IPS-15b (cell line): ENCODE results near the gene HSPA8.
"Not testable (repeated sequence)": the region's sequence is repeated elsewhere in the genome, so short reads cannot be mapped to it uniquely, and the experiment has no call there.

Experiments
- H3K27me3 ChIP-seq: one replicate; pipeline ENCODE4 v1.6.1; 2013; ENCODE audit warnings: low read length; ENCODE audit not compliant: control insufficient read depth, insufficient read depth
- H3K36me3 ChIP-seq: one replicate; pipeline ENCODE4 v1.6.1; 2013; ENCODE audit warnings: low read length; ENCODE audit not compliant: control insufficient read depth, insufficient read depth
- H3K4me1 ChIP-seq: one replicate; pipeline ENCODE4 v1.6.1; 2013; ENCODE audit warnings: mild to moderate bottlenecking, low read length; ENCODE audit not compliant: control insufficient read depth, insufficient read depth
- H3K4me3 ChIP-seq: one replicate; pipeline ENCODE4 v1.5.1; 2013; ENCODE audit warnings: low read depth, low read length
- H3K9ac ChIP-seq: one replicate; pipeline ENCODE4 v1.6.1; 2013; ENCODE audit warnings: low read depth, mild to moderate bottlenecking, low read length
- H3K9me3 ChIP-seq: one replicate; pipeline ENCODE4 v1.6.1; 2013; ENCODE audit warnings: mild to moderate bottlenecking, low read length; ENCODE audit not compliant: control insufficient read depth, insufficient read depth

The HSPA8 gene

DNA sequence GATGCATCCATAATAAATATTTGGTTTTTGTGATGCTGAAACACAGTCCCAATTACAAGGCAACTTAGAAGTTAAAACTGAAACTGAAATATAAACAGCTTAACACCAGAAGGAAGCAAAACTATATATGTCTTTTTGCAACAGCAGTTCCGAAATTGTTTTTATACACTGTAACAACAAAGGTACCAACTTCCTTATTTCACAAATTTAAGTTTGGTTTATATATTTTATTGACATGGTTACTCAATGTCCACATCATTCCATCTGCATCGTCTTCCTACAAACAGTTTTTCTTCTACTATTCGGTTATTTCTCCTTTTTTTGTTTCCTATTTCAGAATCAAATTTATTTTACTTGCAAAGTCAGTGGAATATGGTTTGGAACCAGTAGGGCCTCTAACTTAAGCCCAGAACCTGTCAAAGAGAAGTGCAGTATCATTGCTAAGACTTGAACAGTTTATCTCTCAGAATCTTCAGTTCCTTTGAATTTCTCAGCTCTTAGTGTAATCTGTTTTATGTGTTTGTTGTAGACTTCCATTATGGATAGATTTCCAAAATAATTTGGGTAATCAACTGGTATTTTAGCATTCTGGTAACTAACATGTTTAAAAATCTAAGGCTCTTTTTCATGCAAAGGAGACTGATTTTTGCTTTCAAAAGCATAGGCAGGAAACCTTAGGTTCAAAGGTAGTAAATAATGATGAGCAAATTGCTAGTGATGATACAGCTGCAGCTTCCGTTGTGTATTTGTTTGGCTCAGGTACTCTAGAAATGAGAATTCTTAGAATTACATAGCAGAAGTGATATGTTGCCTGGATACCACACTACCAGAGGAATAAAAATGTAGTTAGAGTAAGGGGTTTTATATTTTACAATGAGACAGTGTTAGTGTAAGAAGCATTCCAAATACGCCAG lies 8.2 kb upstream of the HSPA8 start:
- Histone ChIP-seq H3K4me3 (no peak overlapping the region), H3K36me3 (no peaks in the 10 kb centered on the region), H3K27me3 (no peaks in the 10 kb centered on the region), H3K4me1 (peaks cover 17% of the 10 kb centered on the region), H3K9ac (no peak overlapping the region), H3K9me3 (no peaks in the 10 kb centered on the region)

DNA sequence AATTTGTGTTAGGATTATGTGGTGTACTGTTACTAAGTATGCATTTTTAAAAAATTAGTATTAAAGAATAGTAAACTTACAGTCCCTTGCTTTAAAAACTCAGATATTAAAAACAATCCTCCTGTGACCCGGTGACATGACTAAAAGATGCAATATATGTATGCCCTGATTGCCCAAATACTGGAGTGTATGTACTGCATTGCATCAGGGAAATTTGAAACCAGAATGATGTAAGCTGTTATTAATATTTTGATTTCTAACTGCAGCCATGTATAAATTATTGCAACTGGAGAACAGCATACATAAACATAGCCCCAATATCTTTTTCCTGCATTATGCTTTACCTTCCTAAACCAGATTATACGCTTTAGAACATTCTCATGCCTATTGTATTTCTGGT lies 3.7 kb upstream of the HSPA8 start:
- no peak overlapping the region for H3K9ac ChIP-seq
- H3K4me3 ChIP-seq = no peak overlapping the region
- no peaks in the 10 kb centered on the region for H3K9me3 ChIP-seq
- H3K4me1 ChIP-seq = peaks cover 11% of the 10 kb centered on the region
- no peaks in the 10 kb centered on the region for H3K27me3 ChIP-seq
- peaks cover 5% of the 10 kb centered on the region for H3K36me3 ChIP-seq

DNA sequence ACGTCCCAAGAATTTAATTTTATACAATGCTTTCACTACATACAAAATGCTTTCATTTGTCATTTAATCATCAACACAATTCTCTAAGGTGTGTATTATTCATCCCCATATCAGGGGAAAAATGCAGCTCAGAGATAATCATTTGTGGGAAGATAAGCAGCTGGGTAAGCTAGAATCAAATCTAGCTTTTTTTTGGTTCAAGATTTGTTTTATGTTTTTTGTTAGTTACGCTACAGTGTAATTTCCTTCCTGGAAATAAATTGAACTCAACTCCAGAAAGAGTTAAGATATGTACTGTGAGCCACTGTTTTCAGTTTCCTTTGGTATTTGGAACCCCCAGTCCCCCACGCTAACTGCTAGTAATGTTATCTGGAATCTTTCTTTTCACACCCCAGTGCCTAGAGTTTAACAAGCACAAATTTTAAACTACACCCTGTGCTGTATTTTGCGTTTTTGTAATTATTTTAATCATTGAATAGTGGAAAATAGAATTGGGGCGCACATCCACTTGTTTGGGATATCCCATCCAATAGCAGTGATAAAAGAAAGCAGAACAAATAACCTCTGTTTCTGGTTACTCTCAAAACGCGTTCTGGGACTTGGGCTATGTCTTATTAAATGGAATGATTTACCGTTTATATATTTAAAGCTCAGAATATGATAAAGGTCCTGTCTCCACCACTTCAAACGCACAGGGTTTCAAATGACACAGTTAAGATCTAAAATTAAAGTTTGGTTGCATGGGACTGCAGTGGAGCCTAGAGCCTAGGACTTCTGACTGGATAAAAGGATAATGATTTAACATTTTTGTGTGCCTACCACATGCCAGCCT lies 2.1 kb upstream of the HSPA8 start:
- no peaks in the 10 kb centered on the region for H3K27me3 ChIP-seq
- H3K9me3 ChIP-seq = no peaks in the 10 kb centered on the region
- peak overlapping the region; percentile 91 for H3K4me3 ChIP-seq
- peak overlapping the region; percentile 100 for H3K9ac ChIP-seq
- H3K4me1 ChIP-seq = peaks cover 2% of the 10 kb centered on the region
- peaks cover 21% of the 10 kb centered on the region for H3K36me3 ChIP-seq

DNA sequence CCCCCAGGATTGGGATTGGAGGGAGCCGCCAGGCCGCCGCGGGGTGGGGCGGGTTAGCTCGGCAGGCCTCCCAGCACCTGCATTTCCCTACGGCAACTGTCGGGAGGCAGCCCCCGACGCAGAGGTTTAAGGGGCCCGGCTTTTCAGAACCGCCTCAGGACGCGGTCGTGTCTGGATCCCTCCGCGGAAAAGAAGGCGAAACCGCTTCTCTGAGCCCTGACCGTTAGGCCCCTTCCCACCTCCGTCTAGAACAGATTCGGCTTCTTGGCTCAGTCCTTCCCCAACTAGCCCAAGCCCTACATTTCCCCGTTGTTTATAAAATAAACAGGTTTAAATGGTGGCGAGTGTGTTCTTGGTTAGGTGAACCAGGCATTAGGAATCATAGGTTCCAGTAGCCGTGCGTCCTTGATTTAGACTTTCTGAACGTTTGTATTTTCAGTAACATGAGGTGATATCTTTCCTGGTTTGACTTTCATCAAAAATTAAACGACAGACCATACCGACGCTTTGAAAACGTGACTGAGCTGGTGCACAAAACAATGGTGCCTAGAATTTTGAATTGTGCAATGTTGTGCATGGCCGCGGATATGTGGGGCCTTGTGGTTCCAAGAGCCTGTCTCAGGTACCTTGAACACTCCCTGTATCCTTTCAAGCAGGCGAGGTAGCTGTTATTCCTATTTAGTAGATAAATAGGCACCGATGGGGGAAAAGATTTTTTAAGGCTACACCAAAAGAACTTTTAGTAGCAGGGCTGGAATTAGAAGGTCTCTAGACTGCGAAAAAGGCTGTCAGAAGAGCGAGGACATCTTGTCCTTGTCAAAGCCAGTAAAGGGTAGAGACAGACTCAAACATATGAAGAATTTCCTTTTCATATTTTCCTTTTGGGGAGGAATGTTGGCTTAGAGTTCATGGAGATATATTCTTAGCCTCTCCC lies 1.2 kb upstream of the HSPA8 start:
- H3K4me1 ChIP-seq = peaks cover 2% of the 10 kb centered on the region
- H3K27me3 ChIP-seq = no peaks in the 10 kb centered on the region
- H3K36me3 ChIP-seq = peaks cover 29% of the 10 kb centered on the region
- no peaks in the 10 kb centered on the region for H3K9me3 ChIP-seq
- peak overlapping the region; percentile 91 for H3K4me3 ChIP-seq
- H3K9ac ChIP-seq = peak overlapping the region; percentile 100

DNA sequence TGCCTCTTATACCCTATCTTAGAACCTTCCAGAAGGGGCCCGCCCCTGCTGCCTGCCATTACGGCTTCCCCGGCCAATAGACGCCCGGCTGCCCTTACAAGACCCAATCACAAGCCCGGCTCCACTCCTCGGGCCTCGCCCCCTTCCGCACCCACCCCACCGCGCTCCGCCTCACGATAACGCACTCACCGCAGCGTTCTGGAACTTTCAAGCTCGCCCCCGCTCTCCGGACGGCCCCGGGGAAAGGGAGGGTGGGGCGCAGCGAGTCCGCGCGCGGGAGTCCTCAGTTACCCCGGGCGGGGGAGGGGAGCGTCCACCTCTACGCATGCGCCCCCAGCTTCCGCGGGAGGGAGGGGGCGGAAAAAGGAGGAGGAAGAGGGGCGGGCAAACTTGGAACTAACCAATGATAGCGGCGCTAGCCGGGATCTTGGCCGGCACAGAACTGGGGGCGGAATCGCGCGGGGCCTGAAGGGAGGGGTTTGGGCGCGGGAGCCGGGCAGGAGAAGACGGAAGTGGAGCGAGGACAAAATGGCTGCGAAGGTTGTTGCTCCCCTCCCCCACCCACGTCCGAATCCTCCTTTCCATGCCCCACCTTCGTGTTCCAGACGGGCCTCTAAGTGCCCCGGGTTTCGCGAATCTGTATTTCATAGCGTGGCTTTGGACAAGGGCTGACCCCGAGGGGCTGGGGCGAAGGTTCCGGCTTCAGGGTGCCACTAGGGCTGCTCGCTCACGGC lies 389 bp upstream of the HSPA8 start:
- H3K36me3 ChIP-seq = peaks cover 37% of the 10 kb centered on the region
- H3K27me3 ChIP-seq = no peaks in the 10 kb centered on the region
- peaks cover 2% of the 10 kb centered on the region for H3K4me1 ChIP-seq
- H3K9ac ChIP-seq = peak overlapping the region; percentile 100
- no peaks in the 10 kb centered on the region for H3K9me3 ChIP-seq
- H3K4me3 ChIP-seq = peak overlapping the region; percentile 91

DNA sequence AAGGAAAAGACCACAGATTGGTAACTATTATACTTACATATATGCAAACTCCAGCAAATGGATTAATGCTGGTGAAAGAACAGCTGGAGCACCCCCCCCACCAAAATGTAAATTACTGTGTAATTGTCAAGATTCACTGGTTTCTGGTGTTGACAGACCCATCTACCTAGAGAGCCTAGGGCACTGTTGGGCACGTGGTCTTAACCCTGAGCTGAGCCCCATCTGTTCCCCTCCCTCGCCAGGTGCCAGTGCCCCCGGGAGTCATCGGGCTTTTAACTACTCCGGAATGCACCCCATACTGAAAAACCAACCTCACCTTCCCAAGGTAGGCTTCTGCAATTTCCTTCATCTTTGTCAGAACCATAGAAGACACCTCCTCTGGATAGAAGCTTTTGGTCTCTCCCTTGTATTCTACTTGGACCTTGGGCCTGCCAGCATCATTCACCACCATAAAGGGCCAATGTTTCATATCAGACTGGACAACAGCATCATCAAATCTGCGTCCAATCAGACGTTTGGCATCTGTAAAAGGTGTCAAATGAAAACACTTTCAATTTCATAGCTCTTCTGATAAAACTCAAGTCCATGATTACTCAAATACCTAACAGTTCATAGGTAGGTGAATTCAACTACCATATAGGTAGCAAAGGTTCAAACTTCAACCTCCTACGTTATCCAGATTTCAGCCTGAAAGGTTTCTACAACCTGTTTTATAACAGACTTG lies 1.5 kb downstream of the HSPA8 start:
- peak overlapping the region; percentile 91 for H3K4me3 ChIP-seq
- no peaks in the 10 kb centered on the region for H3K27me3 ChIP-seq
- peak overlapping the region; percentile 97 for H3K9ac ChIP-seq
- no peaks in the 10 kb centered on the region for H3K9me3 ChIP-seq
- peaks cover 2% of the 10 kb centered on the region for H3K4me1 ChIP-seq
- H3K36me3 ChIP-seq = peaks cover 51% of the 10 kb centered on the region

DNA sequence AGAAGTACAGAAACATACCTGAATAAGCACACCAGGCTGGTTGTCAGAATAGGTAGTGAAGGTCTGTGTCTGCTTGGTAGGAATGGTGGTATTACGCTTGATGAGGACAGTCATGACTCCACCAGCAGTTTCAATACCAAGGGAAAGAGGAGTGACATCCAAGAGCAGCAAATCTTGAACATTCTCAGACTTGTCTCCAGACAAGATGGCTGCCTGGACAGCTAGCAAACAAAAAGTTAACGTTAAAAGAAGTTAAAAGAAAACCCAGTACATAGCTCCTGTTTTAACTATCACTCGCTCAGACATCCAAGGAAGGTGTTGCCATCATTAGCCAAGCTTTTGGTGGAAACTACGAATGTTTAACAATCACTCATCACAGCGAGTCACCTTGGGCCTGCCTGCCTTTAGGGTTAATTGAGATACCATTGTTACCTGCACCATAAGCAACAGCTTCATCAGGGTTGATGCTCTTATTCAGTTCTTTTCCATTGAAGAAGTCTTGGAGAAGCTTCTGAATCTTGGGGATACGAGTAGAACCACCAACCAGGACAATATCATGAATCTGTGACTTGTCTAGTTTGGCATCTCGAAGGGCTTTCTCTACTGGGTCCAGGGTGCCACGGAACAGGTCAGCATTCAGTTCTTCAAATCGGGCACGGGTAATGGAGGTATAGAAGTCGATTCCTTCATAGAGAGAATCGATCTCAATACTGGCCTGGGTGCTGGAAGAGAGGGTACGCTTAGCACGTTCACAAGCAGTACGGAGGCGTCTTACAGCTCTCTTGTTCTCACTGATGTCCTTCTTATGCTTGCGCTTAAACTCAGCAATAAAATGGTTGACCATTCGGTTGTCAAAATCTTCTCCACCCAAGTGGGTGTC lies 2.7 kb downstream of the HSPA8 start:
- Histone ChIP-seq H3K36me3 (peaks cover 51% of the 10 kb centered on the region), H3K4me3 (peak overlapping the region; percentile 91)
- H3K4me1 ChIP-seq, H3K27me3 ChIP-seq, H3K9ac ChIP-seq, H3K9me3 ChIP-seq: not testable (repeated sequence)

DNA sequence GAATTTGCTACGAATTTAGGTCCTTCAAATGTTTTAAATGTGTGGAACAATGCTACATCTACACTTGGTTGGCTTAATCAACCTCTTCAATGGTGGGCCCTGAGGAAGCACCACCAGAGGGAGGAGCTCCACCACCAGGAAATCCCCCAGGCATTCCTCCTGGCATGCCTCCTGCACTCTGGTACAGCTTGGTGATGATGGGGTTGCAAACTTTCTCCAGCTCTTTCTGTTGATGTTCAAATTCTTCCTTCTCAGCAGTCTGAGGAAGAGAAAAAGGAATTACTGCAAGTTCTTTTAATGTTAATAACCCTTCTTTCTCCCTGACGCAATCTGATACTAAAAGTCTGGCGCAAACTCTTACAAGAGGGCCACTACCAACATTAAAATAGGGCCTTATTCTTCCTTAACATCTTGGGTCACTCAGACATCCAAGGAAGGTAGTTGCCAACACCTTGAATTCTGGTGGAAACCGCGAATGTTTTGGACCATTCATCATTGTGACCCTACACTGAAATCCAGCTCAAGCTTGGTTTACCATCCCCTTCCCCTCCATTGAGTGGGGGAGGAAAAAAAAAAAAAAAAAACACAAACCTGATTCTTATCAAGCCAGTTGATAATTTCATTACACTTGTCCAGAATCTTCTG lies 4.2 kb downstream of the HSPA8 start:
- Histone ChIP-seq H3K4me3 (no peak overlapping the region), H3K9ac (no peak overlapping the region), H3K36me3 (peaks cover 51% of the 10 kb centered on the region)

DNA sequence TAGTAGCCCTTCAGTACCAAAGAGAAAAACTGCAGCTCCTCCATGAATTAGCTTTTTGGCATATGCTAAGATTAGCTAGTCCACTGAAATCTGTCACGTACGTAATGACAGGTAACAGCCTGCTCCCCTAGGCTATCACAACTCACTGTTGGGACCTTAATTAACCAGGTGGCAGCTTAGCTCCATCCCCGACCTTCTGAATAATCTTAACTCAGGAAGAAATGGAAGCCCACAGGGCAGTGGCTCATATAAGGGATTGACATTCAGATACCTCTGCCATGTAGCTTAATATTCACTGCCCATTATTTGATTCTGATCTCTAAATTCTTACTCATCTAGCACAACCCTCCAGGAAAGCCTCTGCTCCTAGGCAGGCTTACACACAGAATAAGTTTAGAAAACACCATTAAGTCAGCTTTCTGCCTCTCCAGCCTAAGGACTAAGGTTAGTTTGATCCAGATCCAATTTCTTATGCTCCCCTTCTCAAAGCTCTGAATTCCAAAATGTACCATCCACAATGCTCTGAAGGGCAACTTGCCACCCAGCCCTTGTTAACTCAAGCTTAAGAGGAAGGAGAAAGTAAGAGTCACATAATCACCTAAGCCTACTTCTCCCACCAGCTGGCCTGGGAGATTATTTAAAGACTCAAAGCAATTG lies 5.0 kb downstream of the HSPA8 start:
- H3K9ac ChIP-seq = no peak overlapping the region
- H3K4me1 ChIP-seq = no peaks in the 10 kb centered on the region
- H3K4me3 ChIP-seq = no peak overlapping the region
- peaks cover 51% of the 10 kb centered on the region for H3K36me3 ChIP-seq
- no peaks in the 10 kb centered on the region for H3K27me3 ChIP-seq
- H3K9me3 ChIP-seq = no peaks in the 10 kb centered on the region

More for the DNA sequence above, 4.2 kb downstream of the HSPA8 start:
- no peaks in the 10 kb centered on the region for H3K4me1 ChIP-seq
- H3K27me3 ChIP-seq = no peaks in the 10 kb centered on the region
- H3K9me3 ChIP-seq = no peaks in the 10 kb centered on the region
